Endothelial cell of umbilical vein (primary cell): ENCODE data around the gene PIGM. TPM values are rescaled to one million over a fixed set of nuclear protein-coding genes. Genes with fewer than 3 reads are reported as not detected.

Experiments used
- BruUV-seq: library from RNA; stranded (reverse); fragments of 400-500 nt; replicated peaks from 2 replicates; lab custom pipeline; 2021; lab: Mats Ljungman, UMichigan
- CTCF ChIA-PET: fragments of 300-600, 350-600 bp; sonication (Branson Sonifier 250); formaldehyde crosslinking; loops from one replicate; lab custom pipeline; 2021; ENCODE audit warnings: antibody characterized with exemption, inconsistent platforms; lab: Charles Lee
- POLR2A ChIA-PET: fragments of 300-600, 350-600 bp; sonication (Branson Sonifier 250); formaldehyde crosslinking; loops from one replicate; lab custom pipeline; 2021; ENCODE audit warnings: antibody characterized with exemption, inconsistent platforms; lab: Charles Lee
- DNase-seq: peaks from one replicate; pipeline ENCODE4 v3.0.0-alpha.2; 2011; ENCODE audit warnings: low read depth, low spot score
- FAIRE-seq: peaks from 2 replicates; lab custom pipeline; 2011; peaks lifted over from hg19 to GRCh38; lab: Jason Lieb, UNC
- H2AFZ ChIP-seq: 2 replicates; pipeline ENCODE4 v1.6.0; 2012; ENCODE audit warnings: low read depth, low read length, control low read depth, inconsistent platforms
- H3K27ac ChIP-seq: 2 replicates; pipeline ENCODE4 v1.5.1; 2011; ENCODE audit warnings: low read depth, mild to moderate bottlenecking, control low read depth, low read length, moderate library complexity; ENCODE audit not compliant: insufficient read depth
- H3K27me3 ChIP-seq, 2 experiments: 2 replicates each; pipeline versions ENCODE4 v1.6.0 to v1.6.1; 2011; ENCODE audit warnings: low read length in 2 of 2, mixed read lengths in 1 of 2; ENCODE audit not compliant: control insufficient read depth in 2 of 2, insufficient read depth in 2 of 2
- H3K36me3 ChIP-seq, 2 experiments: 2 replicates in 1 of 2; 3 replicates in 1 of 2; pipeline ENCODE4 v1.5.1; 2011; ENCODE audit warnings: low read length in 2 of 2, mild to moderate bottlenecking in 1 of 2, moderate library complexity in 1 of 2; ENCODE audit not compliant: control insufficient read depth in 2 of 2, insufficient read depth in 2 of 2; ENCODE audit errors: extremely low read depth in 1 of 2
- H3K4me1 ChIP-seq: 3 replicates; pipeline ENCODE4 v1.5.1; 2011; ENCODE audit warnings: mild to moderate bottlenecking, low read length; ENCODE audit not compliant: control insufficient read depth, insufficient read depth; ENCODE audit errors: extremely low read depth
- H3K4me2 ChIP-seq: 2 replicates; pipeline ENCODE4 v1.6.1; 2011; ENCODE audit warnings: low read length, control low read depth, mixed read lengths; ENCODE audit not compliant: insufficient read depth
- H3K4me3 ChIP-seq, 3 experiments: fragments of 200-600 bp in 1 of 3; sonication (generic), shearing (Covaris generic) in 1 of 3; replicated peaks in 1 of 3; 2 replicates each; pipeline ENCODE4 v1.5.1; 2011 to 2016; ENCODE audit warnings: control low read depth in 3 of 3, low read length in 3 of 3, mild to moderate bottlenecking in 2 of 3, inconsistent platforms in 1 of 3, low read depth in 1 of 3, moderate library complexity in 1 of 3; ENCODE audit not compliant: insufficient read depth in 1 of 3
- H3K79me2 ChIP-seq: 2 replicates; pipeline ENCODE4 v1.6.0; 2012; ENCODE audit warnings: low read length, inconsistent platforms; ENCODE audit not compliant: control insufficient read depth, insufficient read depth
- H3K9ac ChIP-seq: replicated peaks from 2 replicates; pipeline ENCODE3; 2011; ENCODE audit warnings: low read length, control low read depth; ENCODE audit not compliant: insufficient read depth; ENCODE audit errors: extremely low read depth
- H3K9me1 ChIP-seq: replicated peaks from 3 replicates; pipeline ENCODE4 v1.6.0; 2011; ENCODE audit warnings: mild to moderate bottlenecking, low read length; ENCODE audit not compliant: control insufficient read depth, insufficient read depth; ENCODE audit errors: extremely low read depth
- H3K9me3 ChIP-seq: replicated peaks from 2 replicates; pipeline ENCODE4 v1.5.1; 2012; ENCODE audit warnings: low read length, inconsistent platforms; ENCODE audit not compliant: control insufficient read depth, insufficient read depth
- H4K20me1 ChIP-seq: replicated peaks from 2 replicates; pipeline ENCODE3; 2011; ENCODE audit warnings: mild to moderate bottlenecking, low read length; ENCODE audit not compliant: control insufficient read depth, insufficient read depth; ENCODE audit errors: extremely low read depth
- EZH2 ChIP-seq: IDR thresholded peaks from 2 replicates; pipeline ENCODE4 v1.6.1; 2012; ENCODE audit warnings: borderline replicate concordance, low read depth, mild to moderate bottlenecking, moderate library complexity, low read length, inconsistent platforms; ENCODE audit not compliant: severe bottlenecking
- FOS ChIP-seq: IDR thresholded peaks from 2 replicates; pipeline ENCODE4 v1.6.1; 2011; ENCODE audit warnings: mild to moderate bottlenecking, low read length, moderate library complexity, borderline replicate concordance; ENCODE audit not compliant: insufficient read depth
- GATA2 ChIP-seq: IDR thresholded peaks from 2 replicates; pipeline ENCODE4 v1.7.0; 2011; ENCODE audit warnings: low read depth, mild to moderate bottlenecking, moderate library complexity, mixed read lengths, low read length; ENCODE audit not compliant: insufficient read length, insufficient read depth
- JUN ChIP-seq: IDR thresholded peaks from 2 replicates; pipeline ENCODE4 v1.6.1; 2011; ENCODE audit warnings: borderline replicate concordance, low read depth; ENCODE audit not compliant: insufficient read length, insufficient read depth
- MYC ChIP-seq: IDR thresholded peaks from one replicate; pipeline ENCODE4 v1.6.1; 2011; ENCODE audit warnings: mild to moderate bottlenecking, low read depth, low read length
- POLR2AphosphoS5 ChIP-seq: IDR thresholded peaks from 2 replicates; pipeline ENCODE4 v1.6.1; 2012; ENCODE audit warnings: low read depth, mild to moderate bottlenecking, control low read depth, low read length, moderate library complexity; ENCODE audit not compliant: insufficient read depth
- dilution Hi-C: fragments of 300-500 bp; cut with MboI; formaldehyde crosslinking; loops from one replicate; pipeline ENCODE4 v1.15.0; 2019; ENCODE audit warnings: low sequenced_read_pairs; ENCODE audit not compliant: extremely low pct_ligation_motif_present
- intact Hi-C: fragments of 100-400 bp; cut with micrococcal nuclease; formaldehyde crosslinking; loops from one replicate; pipeline ENCODE4 v1.10.0; 2022
- polyA plus RNA-seq, 4 experiments: library from polyadenylated mRNA; depleted of rRNA in 3 of 4; stranded (reverse) in 3 of 4; unstranded in 1 of 4; fragments of >200 nt; gene quantifications; 2 replicates each; pipeline versions ENCODE4 v1.2.1 to v1.2.3, GENCODE V29; 2011 to 2012; ENCODE audit warnings: missing spikeins in 1 of 4
- total RNA-seq: library from RNA; stranded (reverse); gene quantifications from 2 replicates; pipeline ENCODE4 v1.2.3, GENCODE V29; 2021
- TF ChIP-seq, protein P1 (sequence below), 2 donors: IDR thresholded peaks; 1 replicate in 1 of 2; 2 replicates in 1 of 2; pipeline ENCODE4 v1.5.1; 2011; ENCODE audit warnings: low read length in 2 of 2, mild to moderate bottlenecking in 2 of 2, moderate library complexity in 2 of 2, control low read depth in 1 of 2, inconsistent platforms in 1 of 2, low read depth in 1 of 2; ENCODE audit not compliant: insufficient read depth in 1 of 2; ENCODE audit errors: extremely low read depth in 1 of 2
- TF ChIP-seq, protein P2 (sequence below): IDR thresholded peaks from 2 replicates; pipeline ENCODE4 v1.6.1; 2011; ENCODE audit not compliant: insufficient read depth, insufficient read length

Gene PIGM
- total and polyA plus RNA-seq, 2 donors (not counting 3 experiments of a cell fraction or from before 2014, with no cell fraction given), result 3.4 to 5.4 TPM

DNA sequence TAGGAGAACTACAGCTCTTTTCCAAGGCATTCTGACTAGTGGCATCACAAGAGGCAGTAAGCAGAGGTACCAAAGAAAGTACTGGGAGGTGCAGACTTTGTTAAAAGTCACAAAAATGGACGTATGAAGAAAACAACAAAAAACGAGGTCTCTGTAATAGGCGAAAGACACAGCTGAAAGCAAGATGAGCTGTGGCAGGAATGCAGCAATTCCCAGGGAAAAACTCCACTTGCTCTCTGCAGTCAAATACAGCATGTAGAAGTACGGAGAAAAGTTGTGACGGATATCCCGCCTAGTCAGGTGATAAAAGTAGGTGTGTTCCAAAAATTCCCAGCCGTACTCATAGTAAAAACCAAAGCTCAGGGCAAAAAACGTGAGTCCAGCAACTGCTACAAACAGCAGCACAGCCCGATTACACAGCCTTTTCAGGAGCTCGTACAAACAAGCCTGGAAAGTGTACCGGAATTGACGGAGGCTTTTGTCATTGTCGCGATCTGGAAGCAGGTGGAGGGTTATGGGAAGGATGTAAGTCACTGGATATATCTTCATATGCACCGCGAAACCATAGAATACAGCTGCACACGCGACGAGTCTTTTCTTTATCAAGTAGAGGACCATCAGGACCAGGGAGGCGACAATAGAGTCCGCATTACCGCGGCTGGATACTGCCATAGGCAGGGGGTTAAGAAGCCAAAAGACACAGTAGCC, 979 bp downstream of the PIGM start:
- H3K79me2 ChIP-seq, result no peaks in the 10 kb centered on the region
- peaks cover 4 to 11% of the 10 kb centered on the region in 2 experiments for H3K27me3 ChIP-seq
- BruUV-seq, result TSS peak; percentile 27
- H3K4me3 ChIP-seq, result peak overlapping the region; percentile 43 to 99 (median 78)
- H3K9me3 ChIP-seq, result no peaks in the 10 kb centered on the region
- POLR2A ChIA-PET, result interaction anchor here (0.6 kb wide), 1 partner anchor 1271 kb away, joined by 3 read pairs; no protein-coding TSS in a partner anchor
- H3K9ac ChIP-seq, result no peak overlapping the region
- peak overlapping the region; percentile 90 for H2AFZ ChIP-seq
- dilution Hi-C loops, result no loop called here
- FAIRE-seq, result no peak
- H3K4me1 ChIP-seq, result peaks cover 11% of the 10 kb centered on the region
- H4K20me1 ChIP-seq, result no peaks in the 10 kb centered on the region
- peak overlapping the region; percentile 77 for H3K4me2 ChIP-seq
- TF ChIP-seq JUN, result no peak
- TF ChIP-seq POLR2AphosphoS5, result no peak
- TF ChIP-seq, protein P1, sequence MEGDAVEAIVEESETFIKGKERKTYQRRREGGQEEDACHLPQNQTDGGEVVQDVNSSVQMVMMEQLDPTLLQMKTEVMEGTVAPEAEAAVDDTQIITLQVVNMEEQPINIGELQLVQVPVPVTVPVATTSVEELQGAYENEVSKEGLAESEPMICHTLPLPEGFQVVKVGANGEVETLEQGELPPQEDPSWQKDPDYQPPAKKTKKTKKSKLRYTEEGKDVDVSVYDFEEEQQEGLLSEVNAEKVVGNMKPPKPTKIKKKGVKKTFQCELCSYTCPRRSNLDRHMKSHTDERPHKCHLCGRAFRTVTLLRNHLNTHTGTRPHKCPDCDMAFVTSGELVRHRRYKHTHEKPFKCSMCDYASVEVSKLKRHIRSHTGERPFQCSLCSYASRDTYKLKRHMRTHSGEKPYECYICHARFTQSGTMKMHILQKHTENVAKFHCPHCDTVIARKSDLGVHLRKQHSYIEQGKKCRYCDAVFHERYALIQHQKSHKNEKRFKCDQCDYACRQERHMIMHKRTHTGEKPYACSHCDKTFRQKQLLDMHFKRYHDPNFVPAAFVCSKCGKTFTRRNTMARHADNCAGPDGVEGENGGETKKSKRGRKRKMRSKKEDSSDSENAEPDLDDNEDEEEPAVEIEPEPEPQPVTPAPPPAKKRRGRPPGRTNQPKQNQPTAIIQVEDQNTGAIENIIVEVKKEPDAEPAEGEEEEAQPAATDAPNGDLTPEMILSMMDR (IDR thresholded peaks at IDR 0.05; ENCODE audit: extremely low read depth in 1 of 2, insufficient read depth in 1 of 2, low read depth in 1 of 2, low read length in 2 of 2), result no peak
- no peak for TF ChIP-seq MYC
- TF ChIP-seq, protein P2, sequence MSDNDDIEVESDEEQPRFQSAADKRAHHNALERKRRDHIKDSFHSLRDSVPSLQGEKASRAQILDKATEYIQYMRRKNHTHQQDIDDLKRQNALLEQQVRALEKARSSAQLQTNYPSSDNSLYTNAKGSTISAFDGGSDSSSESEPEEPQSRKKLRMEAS, result no peak
- TF ChIP-seq FOS, result no peak
- no peak for TF ChIP-seq EZH2
- no peak for TF ChIP-seq GATA2
- H3K9me1 ChIP-seq, result no peaks in the 10 kb centered on the region
- DNase-seq, result no peak
- CTCF ChIA-PET, result interaction anchor here (0.7 to 3.5 kb wide), 13 partner anchors 12 to 899 kb away, joined by 3 to 34 read pairs (median 4); partner anchors contain the start of gene DUSP23
- intact Hi-C loops, result loop anchor here (10.0 kb wide), 1 partner anchor 1036 kb away; no protein-coding TSS in a partner anchor
- no peaks in the 10 kb centered on the region for H3K36me3 ChIP-seq
- no peak overlapping the region for H3K27ac ChIP-seq
